Smooth muscle cell (in vitro differentiated cells): ENCODE results near the gene DIAPH2. TPM values are rescaled to one million over a fixed set of nuclear protein-coding genes. Genes with fewer than 3 reads are reported as not detected.
A peak's percentile ranks its signal among the peaks of the same experiment; 100 is the strongest.

Source experiments
- DNase-seq: peaks from one replicate; lab custom pipeline; 2025; ENCODE audit not compliant: unreplicated experiment; lab: John Stamatoyannopoulos, UW
- H2AFZ ChIP-seq: fragments of 200-600 bp; sonication (generic); 2 replicates; pipeline ENCODE4 v1.6.0; 2016; ENCODE audit warnings: antibody characterized with exemption, low read depth, mild to moderate bottlenecking
- H3F3A ChIP-seq: fragments of 200-600 bp; sonication (generic); 2 replicates; pipeline ENCODE4 v1.6.0; 2017; ENCODE audit warnings: antibody characterized with exemption, low read depth
- H3K27ac ChIP-seq: fragments of 200-600 bp; sonication (generic); 2 replicates; pipeline ENCODE4 v1.5.1; 2016; ENCODE audit warnings: low read depth, mild to moderate bottlenecking
- H3K27me3 ChIP-seq: fragments of 200-600 bp; sonication (generic); 2 replicates; pipeline ENCODE4 v1.6.1; 2016; ENCODE audit warnings: low read depth, mild to moderate bottlenecking
- H3K36me3 ChIP-seq: fragments of 200-600 bp; sonication (generic); 2 replicates; pipeline ENCODE4 v1.5.1; 2016; ENCODE audit warnings: low read depth
- H3K4me1 ChIP-seq: fragments of 200-600 bp; sonication (generic); 2 replicates; pipeline ENCODE4 v1.5.1; 2016; ENCODE audit warnings: low read depth
- H3K4me2 ChIP-seq: fragments of 200-600 bp; sonication (generic); 2 replicates; pipeline ENCODE4 v1.6.0; 2016; ENCODE audit warnings: mild to moderate bottlenecking
- H3K4me3 ChIP-seq: fragments of 200-600 bp; sonication (generic); 2 replicates; pipeline ENCODE4 v1.5.1; 2016; ENCODE audit warnings: mild to moderate bottlenecking
- H3K79me2 ChIP-seq: fragments of 200-600 bp; sonication (generic); 2 replicates; pipeline ENCODE4 v1.6.0; 2016; ENCODE audit warnings: low read depth, mild to moderate bottlenecking
- H3K9ac ChIP-seq: fragments of 200-600 bp; sonication (generic); 2 replicates; pipeline ENCODE4 v1.6.0; 2016; ENCODE audit warnings: low read depth
- H3K9me3 ChIP-seq: fragments of 200-600 bp; sonication (generic); replicated peaks from 2 replicates; pipeline ENCODE4 v1.5.1; 2016; ENCODE audit warnings: low read depth
- H4K20me1 ChIP-seq: fragments of 200-600 bp; sonication (generic); 2 replicates; pipeline ENCODE4 v1.6.0; 2016; ENCODE audit warnings: low read depth
- CTCF ChIP-seq: fragments of 200-600 bp; sonication (generic); IDR thresholded peaks from 2 replicates; pipeline ENCODE4 v1.5.1; 2017; ENCODE audit warnings: borderline replicate concordance, mild to moderate bottlenecking, antibody characterized with exemption; ENCODE audit not compliant: insufficient read depth, poor library complexity, severe bottlenecking
- WGBS: methylation state at CpG from one replicate; pipeline ENCODE4 v1.1.7; 2016; ENCODE audit warnings: low lambda C conversion rate; 5-methylcytosine and 5-hydroxymethylcytosine counted together
- polyA plus RNA-seq: library from polyadenylated mRNA; unstranded; fragments of >200 nt; fragmentation: Nextera tagmentation; extraction: Ambion mirVana; gene quantifications from 2 replicates; pipeline ENCODE4 v1.2.1, GENCODE V29; 2016
- total RNA-seq: library from RNA; depleted of rRNA; stranded (reverse); fragments of >200 nt; gene quantifications from 2 replicates; pipeline ENCODE4 v1.2.3, GENCODE V29; 2014

DIAPH2 gene
- total and polyA plus RNA-seq, 2 experiments from 2014 or later = 12.8 to 19.9 TPM

- Histone ChIP-seq H3K4me2 (no peak overlapping the region), H3F3A (no peaks in the 10 kb centered on the region), H3K27ac (no peak overlapping the region), H3K9ac (no peak overlapping the region), H3K9me3 (no peaks in the 10 kb centered on the region), H3K4me3 (no peak overlapping the region), H3K4me1 (no peaks in the 10 kb centered on the region), H3K27me3 (no peaks in the 10 kb centered on the region), H4K20me1 (no peaks in the 10 kb centered on the region), H3K36me3 (no peaks in the 10 kb centered on the region), H3K79me2 (no peaks in the 10 kb centered on the region), H2AFZ (no peak overlapping the region)
- 71% methylated on average over 4 of the region's 4 CpGs for WGBS
- DNase-seq = no peak
- TF ChIP-seq CTCF = no peak
Measured at GRCh38 chrX:96763608-96764007, 79.0 kb downstream of the DIAPH2 start.

DNA sequence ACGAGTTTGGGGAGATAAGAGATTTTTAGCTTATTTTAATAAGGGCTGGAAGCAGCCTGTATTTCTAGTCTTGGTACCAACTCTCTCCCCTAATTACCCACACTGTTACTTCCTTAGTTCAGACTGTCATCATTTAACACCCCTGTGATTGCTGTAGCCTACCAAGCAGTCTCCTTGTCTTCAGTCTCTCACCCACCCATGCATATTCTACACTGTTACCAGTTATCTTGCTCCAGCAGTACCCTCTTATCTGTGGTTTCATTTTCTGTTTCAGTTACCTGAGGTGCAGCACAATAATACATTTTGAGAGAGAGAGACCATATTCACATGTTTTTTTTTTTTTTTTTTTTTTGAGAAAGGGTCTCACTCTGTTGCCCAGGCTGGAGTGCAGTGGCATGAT lies 80.2 kb downstream of the DIAPH2 start:
- Histone ChIP-seq H2AFZ (no peak overlapping the region), H3K27me3 (no peaks in the 10 kb centered on the region), H3K9me3 (no peaks in the 10 kb centered on the region), H3K36me3 (no peaks in the 10 kb centered on the region), H3K4me3 (no peak overlapping the region), H4K20me1 (no peaks in the 10 kb centered on the region), H3K9ac (no peak overlapping the region), H3K4me1 (no peaks in the 10 kb centered on the region), H3K27ac (no peak overlapping the region), H3K79me2 (no peaks in the 10 kb centered on the region), H3F3A (no peaks in the 10 kb centered on the region), H3K4me2 (no peak overlapping the region)
- TF ChIP-seq CTCF = no peak
- WGBS = 89% methylated on average over 1 of the region's 1 CpG
- no peak for DNase-seq

DNA sequence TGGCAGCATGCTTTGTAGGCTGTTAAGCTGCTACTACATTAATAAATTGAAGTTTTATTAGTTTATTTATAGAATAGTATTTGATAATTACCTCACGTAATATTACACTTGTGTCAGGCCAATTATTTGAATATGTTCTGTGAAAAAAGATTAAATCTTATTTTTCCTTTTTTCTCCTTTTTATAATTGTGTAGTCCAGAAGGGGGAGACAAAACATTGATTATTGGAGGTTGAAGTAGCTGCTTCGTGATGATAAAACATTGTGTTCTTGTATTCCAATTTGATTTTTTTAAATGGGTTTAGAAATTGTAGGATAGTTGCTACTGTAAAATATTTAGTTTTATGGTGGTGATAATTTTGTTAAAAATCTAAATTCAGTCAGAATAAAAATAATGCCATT lies 85.7 kb downstream of the DIAPH2 start:
- no peaks in the 10 kb centered on the region for H3K27me3 ChIP-seq
- H3K4me1 ChIP-seq = no peaks in the 10 kb centered on the region
- H3K36me3 ChIP-seq = no peaks in the 10 kb centered on the region
- 41% methylated on average over 2 of the region's 2 CpGs for WGBS
- H3K9me3 ChIP-seq = no peaks in the 10 kb centered on the region
- no peaks in the 10 kb centered on the region for H3K79me2 ChIP-seq
- H3K9ac ChIP-seq = no peak overlapping the region
- H3K4me3 ChIP-seq = no peak overlapping the region
- no peak overlapping the region for H3K27ac ChIP-seq
- H3K4me2 ChIP-seq = no peak overlapping the region
- peak; percentile 71 for TF ChIP-seq CTCF
- H3F3A ChIP-seq = no peaks in the 10 kb centered on the region
- H2AFZ ChIP-seq = no peak overlapping the region
- no peaks in the 10 kb centered on the region for H4K20me1 ChIP-seq
- DNase-seq = no peak

- no peaks in the 10 kb centered on the region for H4K20me1 ChIP-seq
- no peaks in the 10 kb centered on the region for H3K36me3 ChIP-seq
- 30% methylated on average over 1 of the region's 1 CpG for WGBS
- no peak overlapping the region for H3K4me3 ChIP-seq
- no peak overlapping the region for H2AFZ ChIP-seq
- H3K4me1 ChIP-seq = no peaks in the 10 kb centered on the region
- H3K79me2 ChIP-seq = no peaks in the 10 kb centered on the region
- no peak overlapping the region for H3K4me2 ChIP-seq
- H3K27ac ChIP-seq = no peak overlapping the region
- H3K9ac ChIP-seq = no peak overlapping the region
- no peaks in the 10 kb centered on the region for H3K9me3 ChIP-seq
- DNase-seq = no peak
- TF ChIP-seq CTCF = no peak
- H3F3A ChIP-seq = no peaks in the 10 kb centered on the region
- H3K27me3 ChIP-seq = no peaks in the 10 kb centered on the region
Measured at GRCh38 chrX:96771486-96771885, 86.8 kb downstream of the DIAPH2 start.
